GM19328 (cell line): ENCODE measurements around the gene C1orf146.
"Not testable (repeated sequence)": the region's sequence is repeated elsewhere in the genome, so short reads cannot be mapped to it uniquely, and the experiment has no call there.

Experiments used
- ATAC-seq: cut with Tn5 transposase; IDR thresholded peaks from one replicate; pipeline ENCODE4 v1.9.1; 2021; ENCODE audit warnings: mild to moderate bottlenecking, moderate library complexity; ENCODE audit not compliant: unreplicated experiment

Gene C1orf146

DNA sequence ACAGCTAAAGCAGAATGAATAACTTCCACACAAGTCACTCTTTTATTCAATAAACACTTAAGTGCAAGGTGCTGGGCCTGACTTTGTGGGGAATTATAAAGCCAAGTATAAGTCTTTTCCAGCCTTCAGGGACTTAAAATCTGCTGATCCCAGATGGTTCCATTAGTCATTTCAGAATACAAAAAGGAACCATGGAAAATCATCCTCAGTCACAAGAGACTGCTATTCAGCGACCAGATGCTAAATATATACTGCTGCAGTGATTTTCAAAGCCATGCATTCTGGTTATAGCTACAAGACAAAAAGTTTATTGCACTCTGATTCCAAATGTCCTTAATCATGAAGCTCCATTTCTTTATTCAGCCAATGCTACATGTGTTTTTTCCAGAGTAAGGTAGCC lies 55.3 kb downstream of the C1orf146 start:
- no peak for ATAC-seq

DNA sequence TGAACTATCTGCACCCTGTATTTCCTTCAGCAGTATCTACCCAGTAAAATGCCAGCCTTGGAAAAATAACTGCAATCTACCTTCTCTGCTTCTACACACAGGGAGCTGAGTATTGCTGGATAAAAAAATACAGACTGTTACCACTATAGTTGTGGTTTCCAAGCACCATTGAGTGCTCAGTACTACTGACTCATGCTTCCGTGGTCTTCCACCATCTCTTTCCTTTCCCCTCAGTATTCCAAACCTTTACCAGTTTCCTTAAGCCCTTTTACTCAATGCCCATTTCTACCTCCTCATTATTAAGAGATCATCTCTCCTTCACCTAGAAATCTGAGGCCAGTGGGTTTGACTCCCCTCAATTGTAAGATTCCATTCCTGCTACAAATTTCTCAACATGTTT lies 57.2 kb downstream of the C1orf146 start:
- ATAC-seq, result no peak

DNA sequence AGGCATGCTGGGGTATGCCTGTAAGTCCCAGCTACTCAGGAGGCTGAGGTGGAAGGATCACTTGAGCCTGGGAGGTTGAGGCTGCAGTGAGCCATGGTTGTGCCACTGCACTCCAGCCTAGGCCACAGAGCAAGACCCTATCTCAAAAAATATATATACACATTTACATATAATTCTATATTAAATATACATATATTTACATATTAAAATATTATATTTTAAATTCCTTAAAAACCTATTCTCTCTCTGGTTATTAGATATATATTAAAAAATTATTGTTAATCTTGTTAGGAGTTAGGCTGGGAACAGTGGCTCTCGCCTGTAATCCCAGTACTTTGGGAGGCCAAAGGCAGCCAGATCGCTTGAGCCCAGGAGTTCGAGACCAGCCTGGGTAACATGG lies 58.4 kb downstream of the C1orf146 start:
- no peak for ATAC-seq

DNA sequence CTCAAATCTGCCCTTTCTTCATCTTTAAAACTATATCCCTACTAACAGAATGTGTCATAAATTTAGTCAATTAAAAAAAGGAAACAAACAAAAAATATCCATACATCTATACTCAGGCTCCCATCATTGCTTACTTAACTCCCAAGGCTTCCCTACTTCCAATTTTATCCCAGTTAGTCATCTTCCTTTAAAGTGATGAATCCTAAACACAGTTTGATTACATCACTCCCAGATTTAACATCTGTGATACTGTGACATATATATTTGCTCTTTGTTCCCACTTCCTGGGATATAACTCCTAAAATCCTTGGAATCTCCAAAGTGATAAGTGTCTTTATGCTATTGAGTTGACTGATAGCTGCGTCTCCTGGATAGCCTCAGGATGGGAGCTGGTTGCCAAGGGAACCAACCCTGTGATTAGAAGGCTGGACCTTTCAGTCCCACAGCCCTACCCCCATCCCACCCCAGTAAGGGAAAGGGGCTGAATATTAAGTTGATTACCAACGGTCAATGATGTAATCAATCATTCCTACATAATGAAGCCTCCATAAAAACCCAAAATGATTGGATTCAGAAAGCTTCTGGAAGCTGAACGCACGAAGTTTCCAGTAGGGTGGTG lies 59.5 kb downstream of the C1orf146 start:
- ATAC-seq, result no peak

DNA sequence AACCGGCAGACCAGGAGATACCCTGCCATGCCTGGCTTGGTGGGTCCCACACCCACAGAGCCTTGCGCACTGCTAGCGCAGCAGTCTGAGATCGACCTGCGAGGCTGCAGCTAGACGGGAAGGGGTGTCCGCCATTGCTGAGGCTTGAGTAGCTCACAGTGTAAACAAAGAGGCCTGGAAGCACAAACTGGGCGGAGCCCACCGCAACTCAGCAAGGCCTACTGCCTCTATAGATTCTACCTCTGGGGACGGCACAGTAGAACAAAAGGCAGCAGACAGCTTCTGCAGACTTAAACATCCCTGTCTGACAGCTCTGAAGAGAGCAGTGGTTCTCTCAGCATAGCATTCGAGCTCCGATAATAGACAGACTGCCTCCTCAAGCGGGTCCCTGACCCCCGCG lies 62.1 kb downstream of the C1orf146 start:
- ATAC-seq, result not testable (repeated sequence)

DNA sequence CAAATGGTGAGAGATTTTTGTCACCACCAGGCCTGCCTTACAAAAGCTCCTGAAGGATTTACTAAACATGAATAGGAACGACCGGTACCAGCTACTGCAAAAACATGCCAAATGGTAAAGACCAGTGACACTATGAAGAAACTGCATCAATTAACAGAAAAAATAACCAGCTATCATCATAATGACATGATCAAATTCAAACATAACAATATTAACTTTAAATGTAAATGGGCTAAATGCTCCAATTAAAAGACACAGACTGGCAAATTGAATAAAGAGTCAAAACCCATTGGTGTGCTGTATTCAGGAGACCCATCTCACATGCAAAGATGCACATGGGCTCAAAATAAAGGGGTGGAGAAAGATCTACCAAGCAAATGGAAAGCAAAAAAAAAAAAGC lies 63.7 kb downstream of the C1orf146 start:
- ATAC-seq, result not testable (repeated sequence)

DNA sequence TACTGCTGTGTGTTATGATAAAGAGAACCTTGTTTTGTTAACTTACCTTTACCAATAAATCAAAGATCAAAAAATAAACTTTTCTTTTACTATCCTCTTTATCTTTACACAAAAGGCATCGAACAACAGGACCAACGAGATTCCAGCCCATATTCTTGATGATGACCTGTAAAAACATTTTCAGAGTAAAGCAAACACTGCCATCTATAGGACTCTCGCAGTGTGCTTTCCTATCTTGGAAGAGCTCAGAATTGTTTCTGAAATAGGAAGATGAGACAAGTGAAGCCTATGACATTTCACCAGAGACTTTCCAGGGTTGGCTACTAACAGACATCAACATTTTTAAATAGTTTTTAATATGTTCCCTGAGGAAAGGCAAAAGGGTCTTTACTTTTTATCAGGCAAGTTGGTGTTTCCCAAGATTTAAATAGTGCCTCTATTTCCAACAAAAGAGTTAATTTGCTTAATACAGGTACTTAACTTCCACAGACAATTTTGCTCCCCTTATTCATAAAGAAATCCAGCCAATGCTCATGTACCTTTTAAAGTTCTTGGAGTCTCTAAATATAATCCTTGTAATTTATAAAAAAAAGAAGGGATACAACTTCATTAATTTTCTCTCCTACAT lies 73.8 kb downstream of the C1orf146 start:
- ATAC-seq, result no peak
